ENCODE results near the gene TPPP.
A peak's percentile ranks its signal among the peaks of the same experiment; 100 is the strongest.
"Not testable (repeated sequence)": the region's sequence is repeated elsewhere in the genome, so short reads cannot be mapped to it uniquely, and the experiment has no call there.

Gene TPPP

DNA sequence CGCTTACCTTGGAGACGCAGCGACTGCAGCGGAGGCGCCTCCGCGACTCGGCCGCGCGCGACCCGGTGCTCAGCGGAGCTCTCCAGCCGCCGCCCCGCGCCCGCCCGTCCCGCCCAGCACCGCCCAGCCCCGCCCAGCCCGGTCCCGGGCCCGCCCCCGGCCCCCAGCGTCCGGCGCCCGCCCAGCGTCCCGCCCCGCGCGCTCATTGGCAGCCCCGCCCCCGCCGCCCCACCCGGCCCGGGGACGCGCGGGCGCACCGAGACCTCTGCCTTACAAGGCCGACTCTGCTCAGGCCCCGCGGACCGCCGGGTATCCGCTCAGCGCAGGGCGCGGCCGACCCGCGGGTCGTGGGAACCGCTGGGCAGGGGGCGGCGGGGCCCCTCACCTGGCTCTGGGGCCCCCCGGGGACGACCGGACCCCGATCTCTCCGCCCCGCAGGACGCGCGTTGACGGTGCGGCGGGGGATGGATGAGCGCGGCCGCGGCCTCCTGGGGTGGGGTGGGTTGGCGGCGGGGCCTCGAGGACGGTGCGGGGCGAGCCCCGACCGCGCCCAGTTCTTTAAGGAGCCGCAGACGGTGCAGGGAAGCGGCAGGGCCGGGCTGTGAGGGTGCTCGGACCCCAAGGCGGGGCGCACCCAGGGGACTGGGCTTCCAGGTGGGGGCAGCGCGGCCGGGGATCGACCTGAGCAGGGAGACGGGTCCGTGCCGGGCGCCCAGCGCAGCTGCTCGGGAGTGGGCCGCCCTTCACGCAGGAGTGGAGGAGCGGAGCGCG lies at the start of gene TPPP:
Gene TPPP (minus strand): TSS at position 82 of the 771 bp plus-strand sequence. CDS start 15,292 bp downstream, outside the sequence.
- DNase-seq: peak; percentile 82 to 92

DNA sequence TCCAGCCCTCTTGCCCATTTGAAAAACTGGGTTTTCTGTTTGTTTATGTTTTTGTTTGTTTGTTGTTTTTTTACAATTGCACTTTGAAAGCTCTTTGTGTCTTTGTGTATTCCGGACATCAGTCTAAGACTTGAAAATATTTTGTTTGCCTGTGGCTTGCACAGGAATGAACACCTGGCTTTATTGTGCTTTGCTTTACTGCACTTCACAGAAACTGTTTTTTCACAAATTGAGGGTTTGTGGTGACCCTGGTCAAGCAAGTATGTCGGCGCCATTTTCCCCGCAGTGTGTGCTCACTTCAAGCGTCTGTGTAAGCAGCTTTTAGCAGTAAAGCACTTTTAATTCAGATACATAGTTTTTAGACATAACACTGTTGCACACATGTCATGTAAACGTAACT lies 49.1 kb upstream of the TPPP start:
- not testable (repeated sequence) for DNase-seq

- DNase-seq: not testable (repeated sequence)
Measured at GRCh38 chr5:734145-734544, 41.0 kb upstream of the TPPP start.

DNA sequence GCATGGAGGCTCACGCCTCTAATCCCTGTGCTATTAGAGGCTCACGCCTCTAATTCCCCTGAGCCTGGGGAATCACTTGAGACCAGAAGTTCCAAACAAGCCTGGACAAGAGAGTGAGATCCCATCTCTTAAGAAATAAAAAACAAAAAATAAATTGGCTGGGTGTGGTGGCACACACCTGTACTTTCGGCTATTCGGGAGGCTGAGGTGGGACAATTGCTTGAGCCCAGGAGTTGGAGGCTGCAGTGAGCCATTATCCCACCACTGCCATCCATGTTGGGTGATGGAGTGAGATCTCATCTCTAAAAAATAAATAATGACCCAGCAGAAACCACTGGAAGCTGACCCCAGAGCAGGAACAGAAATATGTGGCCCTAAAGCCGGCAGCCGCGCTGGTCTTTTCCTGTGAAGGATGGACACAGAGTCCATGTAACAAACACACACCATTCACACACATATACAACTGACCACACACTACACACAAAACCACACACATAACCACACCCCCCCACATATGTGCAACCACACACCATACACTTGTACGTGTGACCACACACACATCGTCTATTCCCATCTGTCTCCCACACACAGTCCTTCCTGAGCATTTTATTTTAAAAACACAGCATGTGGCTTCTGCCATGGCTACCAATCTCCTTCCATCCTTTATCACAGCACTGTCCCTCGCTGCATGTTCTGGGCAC lies 39.8 kb upstream of the TPPP start:
- not testable (repeated sequence) for DNase-seq

GRCh38 chr5:729225-729624 lies 36.1 kb upstream of the TPPP start:
- DNase-seq: not testable (repeated sequence)

GRCh38 chr5:727087-727486 lies 33.9 kb upstream of the TPPP start:
- DNase-seq: not testable (repeated sequence)

- not testable (repeated sequence) for DNase-seq
Measured at GRCh38 chr5:723865-724264, 30.7 kb upstream of the TPPP start.

DNA sequence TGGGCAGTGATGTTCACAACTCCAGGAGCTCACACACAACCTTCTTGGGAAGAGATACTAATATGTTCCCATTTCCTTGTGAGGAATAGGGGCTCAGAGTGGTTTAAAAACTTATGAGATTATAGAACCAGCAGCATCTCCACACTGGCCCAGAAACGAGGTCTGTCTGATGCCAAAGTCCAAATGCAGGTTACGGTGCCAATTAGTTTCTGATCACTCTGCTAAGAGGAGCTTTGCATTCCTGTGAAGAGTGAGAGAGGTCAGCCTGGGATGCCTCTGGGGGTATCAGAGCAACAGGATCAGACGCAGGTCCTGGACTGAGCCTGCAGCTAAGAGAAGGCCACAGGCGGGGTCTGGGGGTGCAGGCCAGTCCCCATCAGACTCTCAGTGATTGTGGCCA lies 30.2 kb upstream of the TPPP start:
- DNase-seq: not testable (repeated sequence)

DNA sequence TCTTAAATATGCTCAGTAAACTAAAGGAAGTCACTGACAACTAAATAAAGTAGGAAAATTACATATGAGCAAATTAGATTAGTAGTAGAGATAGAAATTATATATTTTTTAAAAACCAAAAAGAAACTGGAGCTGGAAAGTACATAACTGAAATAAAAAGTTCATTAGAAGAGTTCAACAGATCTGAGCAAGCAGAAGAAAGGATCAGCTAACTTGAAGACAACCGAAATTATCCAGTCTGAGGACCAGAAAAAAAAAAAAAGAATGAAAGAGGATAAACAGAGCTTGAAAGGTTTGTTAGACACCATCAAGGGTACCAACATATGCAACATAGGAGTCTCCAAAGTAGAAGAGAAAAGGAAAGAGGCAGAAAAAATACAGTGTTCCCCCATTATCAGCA lies 26.2 kb upstream of the TPPP start:
- DNase-seq: not testable (repeated sequence)

DNA sequence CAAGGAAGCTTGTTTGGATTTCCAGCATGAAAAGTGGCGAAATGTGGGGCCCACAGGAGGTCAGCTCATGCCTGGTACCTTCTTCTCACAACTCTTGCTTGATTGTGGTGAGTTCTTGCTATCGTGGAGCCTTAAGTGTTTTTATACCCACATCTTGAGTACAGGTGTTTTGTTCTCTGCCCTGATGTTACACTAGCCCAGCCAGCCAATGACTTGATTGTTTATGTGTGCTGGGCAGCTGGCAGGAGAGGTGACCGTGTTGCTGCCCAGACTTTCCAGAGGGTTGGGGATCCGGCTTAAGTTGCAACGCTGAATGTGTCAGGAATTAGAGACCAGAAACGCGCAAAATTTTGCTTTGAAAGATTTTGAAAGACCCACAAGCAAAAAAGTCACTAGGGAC lies 24.0 kb upstream of the TPPP start:
- no peak for DNase-seq

- DNase-seq: not testable (repeated sequence)
Measured at GRCh38 chr5:716740-717139, 23.6 kb upstream of the TPPP start.

GRCh38 chr5:715636-716035 lies 22.5 kb upstream of the TPPP start:
- DNase-seq: not testable (repeated sequence)

- not testable (repeated sequence) for DNase-seq
Measured at GRCh38 chr5:714215-715118, 21.3 kb upstream of the TPPP start.

DNA sequence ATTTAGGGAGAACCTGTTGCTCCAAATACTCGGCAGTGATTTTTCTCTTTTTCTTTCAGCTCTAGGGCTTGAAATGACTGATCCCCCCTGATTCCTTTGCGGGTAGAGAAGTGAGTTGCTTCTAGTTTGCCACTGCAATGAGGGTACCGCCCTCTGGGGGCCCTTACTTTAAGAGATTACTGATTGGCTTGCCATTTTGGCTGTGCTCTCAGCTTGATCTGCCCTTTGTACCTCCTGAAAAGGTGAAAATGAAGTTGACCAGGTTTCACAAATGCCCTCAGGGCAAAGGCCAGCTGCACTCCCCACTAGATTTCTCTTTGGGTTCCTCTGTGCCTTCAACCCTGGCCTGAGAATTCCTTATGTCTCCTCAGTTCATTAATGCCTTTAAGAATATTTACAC lies 20.5 kb upstream of the TPPP start:
- not testable (repeated sequence) for DNase-seq

GRCh38 chr5:708848-709517 lies 15.8 kb upstream of the TPPP start:
- not testable (repeated sequence) for DNase-seq

GRCh38 chr5:708374-708773 lies 15.2 kb upstream of the TPPP start:
- not testable (repeated sequence) for DNase-seq

DNA sequence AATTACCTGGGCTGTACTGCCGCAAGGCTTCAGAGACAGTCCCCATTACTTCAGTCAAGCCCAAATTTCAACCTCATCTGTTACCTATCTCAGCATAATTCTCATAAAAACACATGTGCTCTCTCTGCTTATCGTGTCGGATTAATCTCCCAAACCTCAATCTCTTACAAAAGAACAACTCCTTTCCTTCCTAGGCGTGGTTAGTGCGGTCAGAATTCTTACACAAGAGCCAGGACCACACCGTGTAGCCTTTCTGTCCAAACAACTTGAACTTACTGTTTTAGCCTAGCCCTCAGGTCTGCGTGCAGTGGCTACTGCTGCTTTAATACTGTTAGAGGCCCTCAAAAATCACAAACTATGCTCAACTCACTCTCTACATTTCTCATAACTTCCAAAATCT lies 13.0 kb upstream of the TPPP start:
- DNase-seq: not testable (repeated sequence)

- not testable (repeated sequence) for DNase-seq
Measured at GRCh38 chr5:696753-697702, 3.9 kb upstream of the TPPP start.

DNA sequence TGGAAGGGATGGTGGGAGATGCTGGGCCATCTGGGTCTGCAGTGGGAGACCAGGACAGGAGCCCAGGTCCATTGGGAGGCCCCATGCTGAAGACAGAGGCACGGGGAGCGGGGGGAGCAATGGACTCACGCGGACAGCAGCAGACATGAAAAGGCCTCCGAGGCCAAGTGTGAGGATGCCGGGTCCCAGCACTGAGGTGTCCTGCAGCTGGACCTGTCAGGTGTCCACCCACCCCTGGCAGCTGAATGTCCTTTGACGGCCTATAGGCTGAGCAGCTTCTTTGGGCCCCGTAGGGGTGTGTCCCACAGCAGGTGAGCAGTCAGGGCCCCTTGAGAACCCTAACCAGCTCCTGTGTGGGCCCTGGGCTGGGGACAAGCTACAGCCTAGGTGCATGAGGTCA lies 3.0 kb upstream of the TPPP start:
- not testable (repeated sequence) for DNase-seq

DNA sequence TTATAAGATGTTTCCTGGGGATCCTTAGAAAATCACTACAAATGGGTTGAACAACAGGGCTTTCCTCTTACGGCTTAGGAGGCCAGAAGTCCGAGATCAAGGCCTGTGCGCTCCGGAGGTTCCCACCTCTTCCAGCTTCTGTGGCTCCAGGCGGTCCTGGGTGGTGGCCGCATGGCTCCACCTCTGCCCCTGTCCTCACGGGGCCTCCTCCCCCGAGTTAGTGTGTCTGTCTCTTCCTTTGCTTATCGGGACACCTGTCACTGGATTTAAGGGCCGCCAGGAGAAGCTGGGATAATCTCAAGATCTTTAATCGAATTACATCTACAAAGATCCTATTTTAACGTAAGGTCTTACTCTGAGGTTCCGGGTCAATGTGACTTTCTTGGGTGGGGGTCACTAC lies 2.3 kb upstream of the TPPP start:
- not testable (repeated sequence) for DNase-seq

DNA sequence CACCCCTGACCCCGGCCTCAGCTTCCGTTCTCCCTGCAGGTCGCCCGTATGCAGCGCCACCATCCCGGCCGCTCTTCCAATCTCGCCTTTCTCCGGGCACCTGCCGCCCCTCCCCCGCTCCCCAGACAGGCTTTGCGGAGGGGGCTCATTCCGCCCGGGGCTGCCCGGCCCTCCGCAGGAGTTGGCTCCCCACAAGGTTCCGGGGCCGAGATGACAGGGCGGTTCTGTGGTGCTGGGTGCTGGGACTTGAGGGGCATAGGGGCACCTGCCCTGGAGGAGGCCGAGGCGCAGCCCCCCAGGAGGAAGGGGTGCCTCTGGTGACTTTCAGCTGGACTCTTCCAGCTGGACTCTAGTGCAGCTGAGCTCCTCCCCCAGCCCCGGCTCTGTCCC lies 885 bp upstream of the TPPP start:
- DNase-seq: not testable (repeated sequence)

All from NCI-H1930 (cell line).